GM21786 (cell line): ENCODE measurements around the gene UTP25.
A peak's percentile ranks its signal among the peaks of the same experiment; 100 is the strongest.

Experiments used
- ATAC-seq: cut with Tn5 transposase; IDR thresholded peaks from one replicate; pipeline ENCODE4 v1.9.1; 2021; ENCODE audit not compliant: unreplicated experiment

Gene UTP25

DNA sequence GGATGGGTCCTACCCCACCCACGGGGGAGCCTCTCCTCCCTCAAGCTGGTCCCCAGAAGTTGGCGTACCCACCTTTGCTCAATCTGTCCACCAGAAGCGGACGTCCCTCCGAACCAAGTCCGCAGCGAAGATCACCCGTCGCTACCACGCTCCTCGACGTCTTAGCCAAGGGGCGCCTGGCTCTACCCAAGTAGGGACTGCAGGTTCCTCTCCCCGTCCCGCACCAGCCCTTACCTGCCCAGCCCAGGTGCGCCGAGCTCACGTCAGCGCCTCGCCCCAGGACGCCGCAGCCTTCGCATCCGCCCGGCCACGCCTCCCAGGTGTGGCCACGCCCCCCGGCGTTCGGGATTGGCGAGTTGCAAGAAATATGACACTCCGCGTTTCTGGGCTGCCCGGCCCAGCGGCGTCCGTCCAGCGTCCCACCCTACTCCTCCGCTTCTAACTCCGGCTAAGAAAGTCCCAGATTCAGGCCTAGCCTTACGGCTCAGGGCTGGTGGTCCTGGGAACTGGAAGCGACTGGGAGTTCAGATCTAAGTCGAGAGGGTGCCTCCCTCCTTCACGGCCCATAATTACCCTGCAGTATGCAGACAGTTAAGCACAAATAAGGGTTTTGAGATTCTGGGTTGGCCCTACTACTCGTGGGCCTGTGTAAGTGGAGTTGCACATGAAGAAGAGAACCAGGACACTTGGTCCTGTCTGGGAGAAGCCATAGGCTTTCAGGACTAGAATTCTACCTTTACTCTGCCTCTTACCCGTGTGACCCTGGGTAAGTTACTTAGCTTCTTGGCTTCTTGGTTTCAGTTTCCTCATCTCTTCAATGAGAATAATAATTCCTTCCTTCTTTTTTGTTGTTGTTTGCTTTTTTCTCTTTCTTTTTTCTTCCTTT is 21.7 kb upstream of the UTP25 start, which contains the start of gene IRF6:
IRF6 (minus strand) TSS at position 268 of the 886 bp plus-strand sequence. CDS start 4,729 bp downstream, outside the sequence.
- ATAC-seq, result peak; percentile 94

DNA sequence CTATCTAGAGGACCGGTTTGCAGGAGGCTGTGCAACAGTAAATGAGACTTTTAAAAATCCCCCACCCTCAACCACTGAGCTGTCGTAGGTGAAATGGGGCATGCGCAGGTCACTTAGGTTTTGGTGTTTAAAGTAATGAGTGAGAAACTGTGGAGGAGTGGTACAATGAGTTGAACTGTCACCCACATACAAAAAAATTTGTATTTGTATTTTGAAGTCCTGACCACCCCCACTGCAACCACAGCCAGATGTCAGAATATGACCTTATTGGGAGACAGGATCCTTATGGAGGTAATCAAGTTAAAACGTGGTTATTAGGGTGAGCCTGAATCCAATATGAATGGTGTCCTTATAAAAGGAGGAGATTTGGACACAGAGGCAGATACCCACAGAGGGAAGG is 20.3 kb upstream of the UTP25 start:
- ATAC-seq, result no peak

GRCh38 chr1:209808059-209808581 is 19.7 kb upstream of the UTP25 start:
- no peak for ATAC-seq

- ATAC-seq, result no peak
Measured at GRCh38 chr1:209809611-209810010, 18.2 kb upstream of the UTP25 start.

- no peak for ATAC-seq
Measured at GRCh38 chr1:209810783-209811182, 17.0 kb upstream of the UTP25 start.

GRCh38 chr1:209813902-209814301 is 13.9 kb upstream of the UTP25 start:
- ATAC-seq, result no peak

DNA sequence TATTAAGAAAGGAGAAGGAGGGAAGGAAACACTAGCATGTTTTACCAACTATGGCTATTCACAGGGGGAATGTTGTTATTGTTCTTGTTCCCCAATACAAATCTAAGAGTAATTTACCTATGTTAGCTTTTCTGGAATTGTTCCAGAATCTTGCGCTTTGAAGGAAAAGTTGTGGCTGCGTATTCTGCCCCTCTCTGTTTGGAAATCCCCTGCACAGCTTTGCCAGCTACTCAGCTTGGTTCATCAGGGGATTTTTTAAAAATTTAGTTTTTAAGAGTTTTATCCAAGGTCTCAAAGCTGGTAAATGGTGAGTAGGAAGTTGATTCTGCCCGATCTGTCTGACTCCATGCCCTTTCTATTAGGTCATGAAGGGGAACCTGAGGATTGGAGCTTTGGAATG is 12.3 kb upstream of the UTP25 start:
- no peak for ATAC-seq

DNA sequence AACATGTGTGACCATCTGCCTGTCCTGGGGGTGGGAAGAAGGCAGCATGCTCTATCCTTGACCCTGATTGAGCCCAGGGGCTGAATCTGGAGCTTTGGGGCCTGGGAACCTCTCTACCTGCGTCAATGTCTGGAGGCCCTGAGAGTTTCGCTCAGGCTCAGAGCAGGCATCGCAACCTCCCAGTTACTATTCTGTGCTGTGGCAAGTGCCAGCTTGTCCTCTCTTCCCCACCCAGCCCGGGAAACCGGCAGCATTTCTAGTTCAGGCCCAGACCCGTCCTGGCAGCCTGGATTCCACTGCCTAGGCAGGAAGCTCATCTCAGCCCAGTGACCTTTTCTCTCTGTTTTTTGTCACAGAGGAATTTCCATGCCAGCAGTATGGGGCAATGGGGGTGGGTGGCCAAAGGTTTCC is 11.8 kb upstream of the UTP25 start:
- no peak for ATAC-seq

DNA sequence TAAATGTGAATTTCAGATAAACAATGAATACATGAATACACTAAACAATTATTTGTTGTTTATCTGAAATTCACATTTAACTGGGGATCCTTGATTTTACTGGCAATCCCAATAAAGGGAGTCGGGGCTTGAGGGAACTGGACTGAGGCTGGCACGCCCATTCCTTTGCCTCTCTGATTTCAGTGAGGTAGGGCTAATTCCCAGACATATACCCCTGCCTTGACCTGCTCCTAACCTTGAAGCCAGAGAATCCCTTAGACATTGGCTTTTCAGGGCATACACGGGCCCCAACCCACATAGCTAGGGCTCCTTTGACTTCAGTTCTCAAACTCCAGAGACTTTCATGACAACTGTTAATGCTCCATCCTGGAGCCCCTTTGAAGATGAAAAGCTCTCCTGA is 10.8 kb upstream of the UTP25 start:
- ATAC-seq, result no peak

- ATAC-seq, result no peak
Measured at GRCh38 chr1:209817691-209818090, 10.1 kb upstream of the UTP25 start.

GRCh38 chr1:209819058-209819457 is 8.7 kb upstream of the UTP25 start:
- no peak for ATAC-seq

GRCh38 chr1:209820986-209821385 is 6.8 kb upstream of the UTP25 start:
- no peak for ATAC-seq

DNA sequence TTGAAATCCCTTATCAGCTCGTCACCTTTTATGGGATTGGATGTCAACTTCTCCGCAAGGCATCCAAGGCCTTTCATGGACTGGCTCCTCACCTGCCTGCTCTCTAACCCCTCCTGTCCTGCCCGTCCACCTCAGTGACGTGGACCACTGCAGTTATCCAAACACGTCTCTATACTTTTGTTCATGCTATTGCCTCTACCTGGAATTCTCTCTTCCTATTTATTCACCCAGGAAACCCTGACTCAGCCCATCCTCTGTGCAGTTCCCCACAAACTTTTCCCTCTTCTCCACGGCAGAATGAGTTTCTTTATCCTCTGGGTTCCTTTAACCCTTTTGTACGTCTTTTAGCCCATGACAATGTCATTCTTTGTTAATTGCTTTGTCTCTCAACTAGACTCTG is 5.1 kb upstream of the UTP25 start:
- no peak for ATAC-seq

DNA sequence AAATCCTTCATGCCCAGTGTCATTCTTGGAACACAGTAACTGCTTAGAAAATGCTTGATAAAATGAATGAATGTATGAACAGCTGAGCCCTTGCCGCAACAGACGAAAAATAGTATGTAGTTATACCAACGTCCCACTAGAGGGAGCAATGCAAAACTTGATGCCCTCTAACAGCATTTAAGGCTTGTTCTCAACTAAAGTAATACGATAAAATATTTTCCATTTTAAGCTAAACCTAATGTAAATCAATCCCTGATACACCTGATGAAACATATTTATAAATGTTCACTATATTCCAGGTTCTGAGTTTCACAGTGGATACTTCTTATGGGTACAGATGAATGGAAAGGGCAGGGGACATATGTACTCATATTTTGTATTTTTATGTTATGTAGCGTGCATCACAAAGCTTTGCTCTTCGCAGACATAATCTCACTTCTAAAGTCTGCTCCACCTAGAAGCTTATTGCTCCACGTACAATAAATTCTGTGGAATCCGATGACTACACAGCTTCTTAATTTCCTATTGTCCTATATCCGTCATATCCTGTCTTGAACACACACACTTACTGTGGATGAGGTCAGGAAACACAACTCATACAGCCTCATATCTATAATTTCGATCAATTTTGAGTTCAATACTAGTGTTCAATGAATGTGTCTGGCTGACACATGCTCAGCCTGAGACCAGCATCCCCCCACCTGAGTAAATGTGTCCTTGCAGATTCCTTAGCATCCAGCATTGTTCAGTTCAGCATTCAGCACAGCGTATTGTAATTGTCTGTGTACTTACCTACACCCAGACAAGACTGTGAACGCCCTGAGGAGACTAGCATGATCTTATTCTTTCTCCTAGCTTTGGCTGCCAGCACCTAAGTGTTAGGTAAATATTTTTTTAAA is 4.4 kb upstream of the UTP25 start:
- no peak for ATAC-seq

DNA sequence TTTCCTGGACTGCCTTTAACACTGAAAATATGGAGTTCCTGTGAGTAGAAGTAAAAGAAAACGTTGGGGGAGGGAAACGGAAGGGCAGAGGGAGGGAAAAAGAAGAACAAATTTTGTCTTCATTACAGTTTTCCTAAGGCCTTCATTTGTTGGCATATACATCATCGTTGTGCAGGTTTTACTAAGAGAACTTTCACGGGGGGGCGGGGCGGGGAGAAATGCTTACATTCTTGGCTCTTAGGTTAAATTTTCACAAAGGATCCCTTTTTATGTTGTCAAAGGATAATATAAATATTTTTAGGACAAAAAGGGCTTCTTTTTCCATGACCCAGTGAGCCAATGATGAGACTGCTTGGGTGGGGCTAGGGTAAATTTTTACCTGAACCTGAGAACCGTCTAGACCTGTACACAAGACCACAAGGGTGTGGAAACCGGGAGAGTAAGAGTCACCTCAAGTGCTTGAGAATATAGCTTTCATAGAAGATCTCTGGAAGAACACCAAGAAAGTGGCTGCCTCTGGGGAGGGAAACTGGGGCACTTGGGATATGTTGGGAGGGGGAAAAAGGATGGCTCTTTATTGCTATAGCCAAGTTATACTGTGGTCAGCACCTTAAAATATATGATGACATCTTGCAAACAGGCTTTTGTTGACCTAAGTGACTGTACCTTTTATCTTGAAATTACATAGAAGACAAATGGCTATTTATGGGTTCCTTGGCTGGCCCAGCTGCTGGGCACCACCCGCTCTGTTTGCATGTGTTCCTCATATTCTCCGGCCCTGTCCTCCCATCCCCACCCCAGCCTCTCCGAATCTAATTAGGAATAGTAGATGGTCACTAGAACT is 2.0 kb upstream of the UTP25 start:
- ATAC-seq, result no peak

GRCh38 chr1:209829716-209830115 is 1.9 kb downstream of the UTP25 start:
- ATAC-seq, result no peak

DNA sequence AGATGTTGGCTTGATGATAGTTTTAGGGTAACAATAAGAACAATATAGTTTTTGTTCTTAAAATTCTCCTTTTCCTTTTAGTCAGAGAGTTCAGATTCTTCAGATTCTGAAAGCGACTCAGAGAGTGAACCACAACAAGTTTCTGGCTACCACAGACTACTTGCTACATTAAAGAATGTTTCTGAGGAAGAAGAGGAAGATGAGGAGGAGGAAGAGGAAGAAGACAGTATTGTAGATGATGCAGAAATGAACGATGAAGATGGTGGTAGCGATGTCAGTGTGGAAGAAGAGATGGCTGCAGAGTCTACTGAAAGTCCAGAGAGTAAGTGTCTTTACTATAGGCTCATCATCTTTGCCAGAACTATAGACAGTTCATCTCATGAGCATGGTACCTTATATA is 3.0 kb downstream of the UTP25 start:
- no peak for ATAC-seq

DNA sequence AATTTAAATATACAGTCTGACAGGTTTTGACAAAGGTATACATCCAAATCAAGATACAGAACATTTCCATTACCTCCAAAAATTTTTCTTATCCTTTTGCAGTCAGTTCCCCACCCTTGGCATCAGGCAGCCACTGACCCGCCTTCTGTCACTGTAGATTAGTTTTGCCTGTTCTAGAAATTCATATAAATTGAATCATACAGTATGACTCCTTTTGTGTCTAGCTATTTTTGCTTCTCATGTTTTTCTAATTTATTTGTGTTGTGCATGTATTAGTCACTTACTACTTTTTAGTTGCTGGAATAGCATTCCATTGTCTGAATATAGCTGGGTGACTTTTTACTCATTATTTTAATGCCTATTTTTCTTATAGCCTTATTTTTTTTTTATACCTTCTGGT is 3.8 kb downstream of the UTP25 start:
- no peak for ATAC-seq

DNA sequence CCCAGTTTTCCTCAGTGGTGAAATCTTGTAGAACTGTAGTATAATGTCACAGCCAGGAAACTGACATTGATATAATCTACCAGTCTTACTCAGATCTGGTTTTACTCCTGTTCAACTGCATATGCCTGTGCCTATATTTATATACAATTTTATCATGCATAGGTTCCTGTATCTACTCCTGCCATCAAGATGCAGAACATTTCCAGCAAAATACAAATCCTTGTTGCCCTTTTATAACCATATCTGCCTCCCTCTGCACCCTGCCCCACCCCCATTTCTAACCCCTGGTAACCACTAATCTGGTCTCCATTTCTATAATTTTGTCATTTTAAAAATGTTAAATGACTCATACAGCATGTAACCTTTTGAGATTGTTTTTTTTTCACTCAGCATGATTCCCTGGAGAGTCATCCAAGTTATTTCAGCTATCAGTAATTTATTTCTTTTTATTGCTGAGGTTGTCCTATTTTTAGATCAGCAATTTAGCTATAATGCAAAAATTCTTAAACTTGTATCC is 8.1 kb downstream of the UTP25 start:
- no peak for ATAC-seq

DNA sequence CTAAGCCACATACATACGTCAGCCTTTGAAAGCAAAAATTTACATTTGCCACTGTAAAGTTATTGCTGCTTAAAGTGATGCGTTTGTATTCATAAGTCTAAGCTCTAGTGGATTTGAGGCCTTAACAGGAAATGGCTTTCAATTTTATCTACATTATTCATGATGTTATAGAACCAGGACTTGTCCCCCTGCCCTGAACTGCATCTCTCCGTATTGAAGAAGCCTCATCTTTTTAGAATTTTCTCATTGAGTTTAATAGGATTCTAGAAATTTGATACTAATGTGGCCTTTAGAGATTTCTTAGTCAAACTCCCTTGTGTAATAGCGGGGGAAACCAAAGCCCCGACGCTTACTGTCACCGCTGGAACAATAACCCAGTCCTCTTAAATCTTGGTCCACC is 9.9 kb downstream of the UTP25 start:
- ATAC-seq, result no peak

DNA sequence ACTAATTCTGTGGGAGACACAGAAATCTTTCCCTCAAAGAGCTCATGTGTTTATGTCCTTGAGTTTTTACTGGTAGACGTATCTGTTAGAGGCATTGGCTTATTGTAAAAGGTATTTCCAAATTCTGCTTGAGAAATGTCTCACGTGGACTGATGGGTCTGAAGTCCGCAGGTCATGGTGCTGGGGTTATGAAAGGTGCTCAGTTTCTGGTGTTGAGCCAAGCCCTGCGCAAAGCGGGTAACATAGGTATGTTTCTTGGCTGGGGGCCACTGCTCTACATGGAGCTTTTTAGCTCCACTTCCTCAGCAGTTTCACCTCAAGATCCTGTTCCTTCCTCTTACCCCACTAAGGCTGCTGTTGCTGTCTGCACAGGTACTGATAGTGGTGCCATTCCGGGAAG is 10.8 kb downstream of the UTP25 start:
- ATAC-seq, result no peak
